Renal cortex interstitium (tissue), 15 donors: ENCODE measurements around the gene CEP170. TPM values are rescaled to one million over a fixed set of nuclear protein-coding genes. Genes with fewer than 3 reads are reported as not detected.

Experiments
- DNase-seq, 11 donors: peaks; one replicate each; pipeline ENCODE4 v3.0.0-alpha.2; 2013; ENCODE audit warnings: low read depth in 9 of 11, low spot score in 4 of 11; ENCODE audit errors: extremely low read depth in 1 of 11
- long read RNA-seq, 16 experiments: transcript quantifications; one replicate each; lab custom pipeline, GENCODE V29; 2026
- polyA plus RNA-seq, 3 donors: library from polyadenylated mRNA; unstranded; fragments of 120-200 nt; gene quantifications; one replicate each; pipeline ENCODE4 v1.2.1, GENCODE V29; 2013; ENCODE audit not compliant: insufficient read length in 3 of 3

The CEP170 gene
- 10 to 100 TPM; 57.4 to 65.0 (median 58.0) TPM for polyA plus RNA-seq
- long read RNA-seq, donor 1, partial matches to known transcripts, result 13 of 13 reads
- long read RNA-seq, donor 1, other reads (novel, unspliced or antisense), result 0 of 13 reads
- long read RNA-seq, donor 2, partial matches to known transcripts, result 0 of 1 reads
- long read RNA-seq, donor 2, other reads (novel, unspliced or antisense), result 0 of 1 reads
- long read RNA-seq, donor 3, partial matches to known transcripts, result 6 of 7 reads
- long read RNA-seq, donor 3, other reads (novel, unspliced or antisense), result 0 of 7 reads
- long read RNA-seq, donor 4, partial matches to known transcripts, result 0 of 5 reads
- long read RNA-seq, donor 4, other reads (novel, unspliced or antisense), result 0 of 5 reads
- long read RNA-seq, donor 5, result 0 reads
- long read RNA-seq, donor 6, partial matches to known transcripts, result 11 of 20 reads
- long read RNA-seq, donor 6, other reads (novel, unspliced or antisense), result 6 of 20 reads
- long read RNA-seq, donor 7, full-length matches to known transcripts, result 2 of 9 reads
- long read RNA-seq, donor 7, partial matches to known transcripts, result 7 of 9 reads
- long read RNA-seq, donor 7, other reads (novel, unspliced or antisense), result 0 of 9 reads
- long read RNA-seq, donor 8, partial matches to known transcripts, result 44 of 61 reads
- long read RNA-seq, donor 8, other reads (novel, unspliced or antisense), result 15 of 61 reads
- long read RNA-seq, donor 9, partial matches to known transcripts, result 7 of 13 reads
- long read RNA-seq, donor 9, other reads (novel, unspliced or antisense), result 5 of 13 reads
- long read RNA-seq, donor 10, partial matches to known transcripts, result 0 of 2 reads
- long read RNA-seq, donor 10, other reads (novel, unspliced or antisense), result 0 of 2 reads
- long read RNA-seq, donor 11, partial matches to known transcripts, result 7 of 8 reads
- long read RNA-seq, donor 11, other reads (novel, unspliced or antisense), result 0 of 8 reads
- long read RNA-seq, donor 12, partial matches to known transcripts, result 14 of 14 reads
- long read RNA-seq, donor 12, other reads (novel, unspliced or antisense), result 0 of 14 reads
- long read RNA-seq, donor 13, partial matches to known transcripts, result 30 of 51 reads
- long read RNA-seq, donor 13, other reads (novel, unspliced or antisense), result 19 of 51 reads
- long read RNA-seq, donor 14, partial matches to known transcripts, result 8 of 14 reads
- long read RNA-seq, donor 14, other reads (novel, unspliced or antisense), result 6 of 14 reads
- long read RNA-seq, donor 15, result 0 reads
- long read RNA-seq, donor 16, partial matches to known transcripts, result 88 of 131 reads
- long read RNA-seq, donor 16, other reads (novel, unspliced or antisense), result 42 of 131 reads

GRCh38 chr1:243254927-243255790 lies at the start of gene CEP170:
Gene CEP170 (minus strand): TSS chr1:243255281. CDS start chr1:243225280, 30,001 bp downstream.
- DNase-seq, result peak; percentile 95 to 99 (median 99)

- no peak for DNase-seq
These were observed 46.0 kb upstream of the CEP170 start for GRCh38 chr1:243301059-243301458.

GRCh38 chr1:243299069-243299468 lies 44.0 kb upstream of the CEP170 start:
- DNase-seq, result no peak

GRCh38 chr1:243294723-243295121 lies 39.6 kb upstream of the CEP170 start:
- DNase-seq, result no peak

- no peak for DNase-seq
These were observed 39.1 kb upstream of the CEP170 start for GRCh38 chr1:243293941-243294722.

- DNase-seq, result no peak
These were observed 37.0 kb upstream of the CEP170 start for GRCh38 chr1:243292117-243292516.

- no peak for DNase-seq
These were observed 36.2 kb upstream of the CEP170 start for GRCh38 chr1:243291292-243291691.

GRCh38 chr1:243288062-243288461 lies 33.0 kb upstream of the CEP170 start:
- DNase-seq, result no peak

- peak in 1 of 11 donors; percentile 7 for DNase-seq
These were observed 32.6 kb upstream of the CEP170 start for GRCh38 chr1:243287652-243288051.

GRCh38 chr1:243287123-243287460 lies 32.0 kb upstream of the CEP170 start:
- peak in 1 of 11 donors; percentile 5 for DNase-seq

GRCh38 chr1:243286409-243287122 lies 31.5 kb upstream of the CEP170 start:
- no peak for DNase-seq

GRCh38 chr1:243281672-243282071 lies 26.6 kb upstream of the CEP170 start:
- no peak for DNase-seq

GRCh38 chr1:243280571-243281129 lies 25.6 kb upstream of the CEP170 start:
- DNase-seq, result no peak

GRCh38 chr1:243275316-243275715 lies 20.2 kb upstream of the CEP170 start:
- no peak for DNase-seq

- no peak for DNase-seq
These were observed 18.9 kb upstream of the CEP170 start for GRCh38 chr1:243273945-243274344.

- DNase-seq, result no peak
These were observed 18.4 kb upstream of the CEP170 start for GRCh38 chr1:243273506-243273905.

GRCh38 chr1:243272401-243272800 lies 17.3 kb upstream of the CEP170 start:
- DNase-seq, result no peak
